NCI-H2171 (cell line): Measurements from ENCODE around the gene MSX2.

ENCODE experiments used
- DNase-seq: peaks from one replicate; lab custom pipeline; 2025; lab: John Stamatoyannopoulos, UW

Gene MSX2

DNA sequence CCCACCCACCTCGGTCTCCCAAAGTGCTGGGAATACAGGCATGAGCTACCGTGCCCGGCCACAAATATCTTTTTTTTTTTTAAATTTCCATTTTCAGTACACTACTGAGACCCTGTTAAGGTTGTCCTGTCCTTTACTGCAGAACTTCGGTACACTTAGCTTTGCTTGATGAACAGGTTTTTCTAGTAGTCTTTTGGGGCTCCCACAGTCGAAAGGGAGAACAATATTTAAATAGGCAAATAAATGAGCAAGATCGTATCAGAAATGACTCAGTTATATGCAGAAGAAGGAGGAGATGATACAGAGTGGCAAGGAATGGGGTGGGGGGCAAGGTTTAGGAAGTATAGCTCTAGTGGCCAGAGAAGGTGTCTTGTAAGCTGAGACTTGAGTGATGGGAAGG, 52.7 kb downstream of the MSX2 start:
- DNase-seq = no peak

- DNase-seq = no peak
Observed at GRCh38 chr5:174777583-174777982, 53.2 kb downstream of the MSX2 start.
